NB4 (cell line): ENCODE measurements around the gene BTNL8.
A peak's percentile ranks its signal among the peaks of the same experiment; 100 is the strongest.

Source experiments
- DNase-seq: peaks from one replicate; pipeline ENCODE4 v3.0.0; 2010; ENCODE audit warnings: low read depth
- H3K4me3 ChIP-seq: one replicate; pipeline ENCODE4 v1.5.1; 2011; ENCODE audit warnings: mild to moderate bottlenecking, low read depth, low read length, moderate library complexity
- MYC ChIP-seq: IDR thresholded peaks from 2 replicates; pipeline ENCODE4 v1.6.1; 2011; ENCODE audit warnings: low read depth, low read length
- POLR2A ChIP-seq: IDR thresholded peaks from 2 replicates; pipeline ENCODE4 v1.6.1; 2011; ENCODE audit warnings: mild to moderate bottlenecking; ENCODE audit not compliant: insufficient read length; ENCODE audit errors: extremely low read depth
- TF ChIP-seq, protein P1 (sequence below): IDR thresholded peaks from one replicate; pipeline ENCODE4 v1.5.1; 2012; ENCODE audit warnings: low read depth, low read length
- TF ChIP-seq, protein P2 (sequence below): IDR thresholded peaks from 2 replicates; pipeline ENCODE4 v1.6.1; 2011; ENCODE audit warnings: low read depth, low read length

Gene BTNL8

DNA sequence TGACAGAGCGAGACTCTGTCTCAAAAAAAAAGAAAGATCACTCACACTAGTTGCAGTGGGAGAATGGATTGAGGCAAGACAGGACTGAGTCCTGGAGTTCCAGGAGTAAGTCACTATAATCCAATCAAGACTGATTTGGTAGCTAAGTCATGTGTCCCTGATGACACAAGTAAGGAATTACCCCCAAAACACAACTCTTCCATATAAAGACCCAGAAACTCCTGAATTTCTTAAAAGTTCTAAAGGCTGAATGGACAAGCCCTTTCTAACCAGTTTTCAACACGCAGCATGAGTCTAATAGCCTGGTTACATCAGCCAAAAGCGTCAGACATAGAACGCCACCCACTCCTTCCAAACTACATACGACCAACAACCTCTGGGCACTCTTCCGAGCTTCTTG, 40.4 kb upstream of the BTNL8 start:
- no peak for DNase-seq
- no peak overlapping the region for H3K4me3 ChIP-seq
- TF ChIP-seq MYC (no peak), POLR2A (no peak)
- TF ChIP-seq, protein P1, sequence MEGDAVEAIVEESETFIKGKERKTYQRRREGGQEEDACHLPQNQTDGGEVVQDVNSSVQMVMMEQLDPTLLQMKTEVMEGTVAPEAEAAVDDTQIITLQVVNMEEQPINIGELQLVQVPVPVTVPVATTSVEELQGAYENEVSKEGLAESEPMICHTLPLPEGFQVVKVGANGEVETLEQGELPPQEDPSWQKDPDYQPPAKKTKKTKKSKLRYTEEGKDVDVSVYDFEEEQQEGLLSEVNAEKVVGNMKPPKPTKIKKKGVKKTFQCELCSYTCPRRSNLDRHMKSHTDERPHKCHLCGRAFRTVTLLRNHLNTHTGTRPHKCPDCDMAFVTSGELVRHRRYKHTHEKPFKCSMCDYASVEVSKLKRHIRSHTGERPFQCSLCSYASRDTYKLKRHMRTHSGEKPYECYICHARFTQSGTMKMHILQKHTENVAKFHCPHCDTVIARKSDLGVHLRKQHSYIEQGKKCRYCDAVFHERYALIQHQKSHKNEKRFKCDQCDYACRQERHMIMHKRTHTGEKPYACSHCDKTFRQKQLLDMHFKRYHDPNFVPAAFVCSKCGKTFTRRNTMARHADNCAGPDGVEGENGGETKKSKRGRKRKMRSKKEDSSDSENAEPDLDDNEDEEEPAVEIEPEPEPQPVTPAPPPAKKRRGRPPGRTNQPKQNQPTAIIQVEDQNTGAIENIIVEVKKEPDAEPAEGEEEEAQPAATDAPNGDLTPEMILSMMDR, result no peak
- TF ChIP-seq, protein P2, sequence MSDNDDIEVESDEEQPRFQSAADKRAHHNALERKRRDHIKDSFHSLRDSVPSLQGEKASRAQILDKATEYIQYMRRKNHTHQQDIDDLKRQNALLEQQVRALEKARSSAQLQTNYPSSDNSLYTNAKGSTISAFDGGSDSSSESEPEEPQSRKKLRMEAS, result no peak

DNA sequence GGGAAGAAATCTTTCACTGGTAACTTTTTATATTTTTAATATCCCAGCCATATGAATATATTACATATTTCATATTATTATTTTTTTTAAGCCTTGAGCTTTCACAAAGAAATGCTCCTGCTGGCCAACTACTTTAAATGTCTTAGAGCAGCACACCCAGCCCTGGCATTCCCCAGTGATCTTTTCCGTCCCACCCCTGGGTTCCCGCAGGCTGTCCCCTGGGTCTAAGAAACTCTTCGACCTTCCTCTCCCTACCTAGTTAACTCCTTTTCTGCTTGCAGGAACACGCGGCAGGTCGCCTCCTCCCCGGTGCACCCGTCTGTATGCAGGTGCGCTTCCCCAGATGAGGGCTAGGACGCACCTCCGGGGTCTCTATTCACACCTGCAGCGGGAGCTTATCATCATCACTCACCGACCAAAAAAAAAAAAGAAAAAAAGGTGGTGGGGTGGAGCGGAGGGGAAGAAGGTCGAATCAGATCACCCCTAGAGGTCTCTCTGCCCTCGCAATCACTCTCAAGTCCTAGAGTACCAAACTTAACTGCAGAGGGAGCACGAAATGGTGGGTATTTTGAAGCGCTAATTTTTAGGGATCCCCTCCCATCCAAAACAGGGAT, 38.6 kb upstream of the BTNL8 start:
- TF ChIP-seq MYC (no peak), POLR2A (no peak)
- TF ChIP-seq, protein P1, result peak; percentile 4
- TF ChIP-seq, protein P2, result peak; percentile 6; the same call in 1 of the 2 replicates
- H3K4me3 ChIP-seq, result peak overlapping the region; percentile 88
- DNase-seq, result peak; percentile 75

DNA sequence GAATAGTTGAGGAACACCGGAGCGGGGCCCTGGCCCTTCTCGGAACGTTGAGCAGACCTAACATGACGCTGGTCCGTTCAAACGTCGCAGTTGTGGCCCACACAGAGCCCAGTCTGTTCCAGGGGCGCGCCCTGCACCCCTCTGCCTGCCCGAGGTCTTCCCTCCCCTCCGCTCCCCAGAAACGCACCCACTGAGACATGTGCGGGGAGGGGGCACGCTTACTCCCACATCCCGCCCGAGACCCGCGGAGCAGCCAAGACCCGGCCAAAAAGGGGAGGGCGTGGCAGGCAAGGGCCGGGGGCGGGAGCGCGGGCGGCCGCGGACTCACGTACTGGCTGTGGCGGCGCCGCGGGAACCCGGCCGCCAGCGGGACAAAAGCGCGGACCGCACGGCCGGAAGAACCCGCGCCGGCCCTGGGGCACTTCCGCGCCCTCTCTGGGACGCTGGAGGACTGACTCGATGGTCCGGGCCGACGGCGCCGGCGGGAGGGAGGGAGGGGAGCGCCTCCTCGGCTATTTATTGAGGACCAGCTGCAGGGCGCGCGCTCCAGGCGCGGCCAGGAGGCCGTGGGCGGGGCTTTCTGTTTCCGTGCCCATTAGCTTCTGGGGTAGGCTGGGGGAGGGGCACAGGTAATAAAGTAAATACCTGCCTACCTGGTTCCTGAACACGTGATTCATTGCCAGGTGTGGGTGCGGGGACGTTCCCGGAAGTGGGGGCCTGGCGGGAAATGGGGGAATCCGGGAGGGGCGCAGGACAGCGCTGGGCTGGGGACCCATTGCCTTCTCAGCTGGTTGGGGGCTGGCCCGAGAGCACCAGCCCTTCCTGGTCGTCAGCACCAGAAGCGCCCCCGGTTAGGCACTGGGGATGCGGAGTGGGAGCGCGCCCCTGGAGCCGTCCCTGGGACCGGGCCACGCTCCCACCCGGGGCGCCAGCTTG, 37.8 kb upstream of the BTNL8 start, which contains the start of gene ZFP62:
Gene ZFP62, minus strand, starts transcription at position 390 of the 936 bp plus-strand sequence. Its CDS starts 57 bp downstream, at position 333.
- TF ChIP-seq MYC (peak; percentile 60), POLR2A (peak; percentile 65)
- TF ChIP-seq, protein P2, result peak; percentile 61
- TF ChIP-seq, protein P1, result no peak
- DNase-seq, result peak; percentile 95
- H3K4me3 ChIP-seq, result peak within 1 kb of the TSS; percentile 88

DNA sequence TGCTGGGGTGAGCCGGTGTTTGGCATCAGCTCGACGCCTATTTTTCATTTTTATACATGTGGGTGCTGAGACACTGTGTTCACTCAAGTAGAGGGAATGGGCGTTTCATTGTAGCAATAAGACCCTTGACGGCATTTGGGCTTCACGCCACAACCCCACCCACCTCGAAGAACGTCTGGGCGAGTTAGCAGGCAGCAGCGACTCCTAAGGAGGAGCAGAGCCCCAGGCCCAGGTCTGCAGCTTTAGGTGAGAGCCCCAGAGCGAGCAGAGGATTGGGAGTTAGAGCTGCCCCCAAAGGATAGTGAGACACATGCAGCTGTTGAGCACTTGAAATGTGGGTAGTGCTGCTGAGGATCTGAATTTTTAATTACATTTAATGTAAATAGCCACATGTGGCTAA, 36.3 kb upstream of the BTNL8 start:
- TF ChIP-seq, protein P1, result no peak
- TF ChIP-seq MYC (no peak), POLR2A (no peak)
- TF ChIP-seq, protein P2, result no peak
- no peak overlapping the region for H3K4me3 ChIP-seq
- no peak for DNase-seq

DNA sequence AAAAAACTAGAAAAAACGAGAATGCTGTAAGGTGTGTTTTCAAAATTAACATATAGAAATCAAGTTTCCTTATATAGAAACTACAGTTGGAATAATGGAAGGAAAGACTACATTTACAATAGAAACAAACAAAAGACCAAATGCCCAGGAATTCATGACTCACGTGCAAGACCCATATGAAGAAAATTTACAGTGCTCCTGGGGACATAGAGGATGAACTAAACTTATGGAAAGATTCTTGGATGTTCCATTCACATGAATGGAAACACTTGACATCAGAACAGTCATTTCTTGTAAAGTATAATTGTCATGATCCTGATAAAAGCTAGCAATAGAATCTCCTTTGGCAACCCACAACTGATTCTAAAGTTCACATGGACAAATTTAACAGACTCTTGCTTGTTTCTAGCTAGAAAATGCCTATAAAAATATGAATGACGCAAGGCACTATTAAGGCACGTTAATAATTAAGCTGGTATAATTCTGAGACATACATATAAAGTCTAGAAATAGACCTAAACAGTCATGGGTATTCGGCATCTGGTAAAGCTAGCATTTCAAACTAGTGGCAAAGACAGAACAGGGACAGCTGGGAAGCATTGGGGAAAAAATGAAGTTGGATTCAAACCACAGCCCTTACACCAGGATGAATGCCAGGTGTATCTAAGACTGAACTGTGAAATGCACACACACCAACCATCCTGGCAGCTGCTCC, 32.8 kb upstream of the BTNL8 start:
- no peak overlapping the region for H3K4me3 ChIP-seq
- TF ChIP-seq POLR2A (no peak), MYC (no peak)
- TF ChIP-seq, protein P2, result no peak
- TF ChIP-seq, protein P1, result no peak
- DNase-seq, result no peak
